B cell (primary cell): Measurements from ENCODE around the gene FBLN2. TPM values are rescaled to one million over a fixed set of nuclear protein-coding genes. Genes with fewer than 3 reads are reported as not detected.

Source experiments
- ATAC-seq: fragments of 200-7000 bp; cut with Tn5 transposase; one replicate; pipeline ENCODE4 v1.10.0; 2021; ENCODE audit warnings: low read depth, mild to moderate bottlenecking, moderate number of reproducible peaks, moderate library complexity
- CTCF ChIA-PET: fragments of 350-600 bp; sonication (Branson Sonifier 250); formaldehyde crosslinking; loops from one replicate; lab custom pipeline; 2021; ENCODE audit warnings: antibody characterized with exemption, inconsistent platforms; lab: Charles Lee
- POLR2A ChIA-PET: fragments of 350-600 bp; sonication (Branson Sonifier 250); formaldehyde crosslinking; loops from one replicate; lab custom pipeline; 2021; ENCODE audit warnings: antibody characterized with exemption; lab: Charles Lee
- DNase-seq: peaks from one replicate; pipeline ENCODE4 v3.0.0; 2013
- H2AFZ ChIP-seq: 2 replicates; pipeline ENCODE4 v1.6.1; 2012; ENCODE audit warnings: mild to moderate bottlenecking, low read depth, low read length; ENCODE audit not compliant: insufficient read depth, poor library complexity, severe bottlenecking
- H3K27ac ChIP-seq, 2 donors: 1 replicate in 1 of 2; 2 replicates in 1 of 2; pipeline ENCODE4 v1.5.1; 2012 to 2013; ENCODE audit warnings: low read length in 2 of 2, mild to moderate bottlenecking in 2 of 2, moderate library complexity in 1 of 2
- H3K27me3 ChIP-seq, 4 experiments: fragments of 200-600 bp in 1 of 4; sonication (generic) in 1 of 4; replicated peaks in 1 of 4; 1 replicate in 2 of 4; 2 replicates in 2 of 4; pipeline versions ENCODE4 v1.6.1 to v1.7.0; 2013 to 2016; ENCODE audit warnings: low read length in 3 of 4, mild to moderate bottlenecking in 2 of 4, mixed read lengths in 1 of 4, moderate library complexity in 1 of 4; ENCODE audit not compliant: insufficient read depth in 4 of 4, control insufficient read depth in 3 of 4; ENCODE audit errors: control extremely low read depth in 1 of 4
- H3K36me3 ChIP-seq, 2 experiments: replicated peaks in 1 of 2; 1 replicate in 1 of 2; 2 replicates in 1 of 2; pipeline versions ENCODE4 v1.6.1 to v1.7.1; 2013; ENCODE audit warnings: low read length in 1 of 2; ENCODE audit not compliant: insufficient read depth in 2 of 2, control insufficient read depth in 1 of 2; ENCODE audit errors: control extremely low read depth in 1 of 2, extremely low read depth in 1 of 2
- H3K4me1 ChIP-seq, 2 donors: fragments of 200-600 bp in 1 of 2; sonication (generic) in 1 of 2; 1 replicate in 1 of 2; 2 replicates in 1 of 2; pipeline versions ENCODE4 v1.5.1 to v1.6.1; 2013 to 2017; ENCODE audit warnings: low read length in 2 of 2; ENCODE audit not compliant: control insufficient read depth in 2 of 2, insufficient read depth in 2 of 2
- H3K4me2 ChIP-seq: replicated peaks from 2 replicates; pipeline ENCODE3; 2012; ENCODE audit warnings: mild to moderate bottlenecking, low read depth, low read length; ENCODE audit not compliant: poor library complexity, severe bottlenecking
- H3K4me3 ChIP-seq, 5 experiments: fragments of 200-600 bp in 1 of 5; sonication (generic) in 1 of 5; 1 replicate in 3 of 5; 2 replicates in 2 of 5; pipeline versions ENCODE4 v1.5.1 to v1.7.0; 2011 to 2016; ENCODE audit warnings: low read length in 4 of 5, mild to moderate bottlenecking in 4 of 5, low read depth in 2 of 5, control low read depth in 1 of 5, moderate library complexity in 1 of 5; ENCODE audit not compliant: insufficient read depth in 1 of 5; ENCODE audit errors: control extremely low read depth in 1 of 5, extremely low read depth in 1 of 5
- H3K79me2 ChIP-seq: fragments of 200-600 bp; sonication (generic); one replicate; pipeline ENCODE4 v1.6.0; 2016; ENCODE audit warnings: low read length; ENCODE audit not compliant: control insufficient read depth, insufficient read depth
- H3K9ac ChIP-seq: fragments of 200-600 bp; sonication (generic); 2 replicates; pipeline ENCODE4 v1.6.1; 2017; ENCODE audit warnings: mild to moderate bottlenecking, low read length, moderate library complexity
- H3K9me3 ChIP-seq, 3 donors: one replicate each; pipeline versions ENCODE4 v1.6.1 to v1.7.1; 2013; ENCODE audit warnings: low read length in 2 of 3; ENCODE audit not compliant: control insufficient read depth in 2 of 3, insufficient read depth in 1 of 3; ENCODE audit errors: control extremely low read depth in 1 of 3
- H4K20me1 ChIP-seq: 2 replicates; pipeline ENCODE4 v1.6.0; 2012; ENCODE audit warnings: mild to moderate bottlenecking, low read length; ENCODE audit not compliant: insufficient read depth, control insufficient read depth, poor library complexity, severe bottlenecking
- H3K27ac Mint-ChIP-seq: one replicate; pipeline ENCODE4 v1.8.0; 2021; ENCODE audit warnings: mixed read lengths
- H3K27me3 Mint-ChIP-seq: one replicate; pipeline ENCODE4 v1.8.0; 2021; ENCODE audit warnings: mixed read lengths
- H3K4me1 Mint-ChIP-seq: one replicate; pipeline ENCODE4 v1.8.0; 2021; ENCODE audit warnings: mixed read lengths
- H3K4me3 Mint-ChIP-seq: one replicate; pipeline ENCODE4 v1.8.0; 2021; ENCODE audit warnings: mixed read lengths
- H3K9me3 Mint-ChIP-seq: one replicate; pipeline ENCODE4 v1.8.0; 2022; ENCODE audit warnings: mixed read lengths; ENCODE audit not compliant: insufficient read depth
- CTCF ChIP-seq: fragments of 200-600 bp; IDR thresholded peaks from one replicate; pipeline ENCODE4 v1.8.0; 2022; ENCODE audit warnings: antibody characterized with exemption, mild to moderate bottlenecking
- EZH2 ChIP-seq: IDR thresholded peaks from 2 replicates; pipeline ENCODE4 v1.6.1; 2012; ENCODE audit warnings: borderline replicate concordance, low read depth, mild to moderate bottlenecking, moderate library complexity, low read length; ENCODE audit not compliant: insufficient read depth, poor library complexity, severe bottlenecking
- WGBS: methylation state at CpG from one replicate; pipeline ENCODE4 v1.1.5; 2013; ENCODE audit warnings: missing lambda C conversion rate; ENCODE audit not compliant: insufficient coverage; 5-methylcytosine and 5-hydroxymethylcytosine counted together
- intact Hi-C: fragments of 100-400 bp; cut with micrococcal nuclease; formaldehyde crosslinking; loops from one replicate; pipeline ENCODE4 v1.10.0; 2022
- polyA plus RNA-seq: library from polyadenylated mRNA; depleted of rRNA; stranded (reverse); fragments of >200 nt; gene quantifications from 2 replicates; pipeline ENCODE4 v1.2.3, GENCODE V29; 2012
- total RNA-seq, 2 donors: library from RNA; stranded (reverse); fragments of 120-200 nt in 1 of 2; gene quantifications; 1 replicate in 1 of 2; 2 replicates in 1 of 2; pipeline versions ENCODE4 v1.2.3 to v1.2.4, GENCODE V29; 2013 to 2022

Gene FBLN2
- total and polyA plus RNA-seq, 2 donors (not counting 1 experiment from before 2014, with no cell fraction given) = 3.6 to 8.2 TPM

GRCh38 chr3:13544951-13545651 lies 3.8 kb upstream of the FBLN2 start:
- Histone ChIP-seq H3K27ac (no peak overlapping the region), H3K9me3 (peaks cover 0 to 17% (median 1%) of the 10 kb centered on the region in 3 donors), H2AFZ (no peak overlapping the region), H3K79me2 (no peaks in the 10 kb centered on the region), H3K27me3 (peaks cover 0 to 10% (median 2%) of the 10 kb centered on the region in 4 experiments), H3K36me3 (no peaks in the 10 kb centered on the region), H3K4me3 (no peak overlapping the region), H3K4me1 (peaks cover 23 to 27% of the 10 kb centered on the region in 2 donors), H3K9ac (no peak overlapping the region), H3K4me2 (no peak overlapping the region), H4K20me1 (no peaks in the 10 kb centered on the region)
- intact Hi-C loops = no loop called here
- ATAC-seq (no peak), DNase-seq (no peak)
- peaks cover 22% of the 10 kb centered on the region for H3K4me1 Mint-ChIP-seq
- ChIA-PET CTCF (interaction anchor here (0.9 kb wide), 2 partner anchors 20 to 49 kb away, joined by 3 read pairs; no protein-coding TSS in a partner anchor), POLR2A (no interaction called here)
- H3K9me3 Mint-ChIP-seq = no peaks in the 10 kb centered on the region
- H3K27me3 Mint-ChIP-seq = peaks cover 29% of the 10 kb centered on the region
- TF ChIP-seq EZH2 (no peak), CTCF (no peak)
- 58% methylated on average over 7 of the region's 9 CpGs for WGBS
- no peak overlapping the region for H3K27ac Mint-ChIP-seq
- no peak overlapping the region for H3K4me3 Mint-ChIP-seq

GRCh38 chr3:13545952-13546454 lies 2.9 kb upstream of the FBLN2 start:
- DNase-seq (no peak), ATAC-seq (no peak)
- H3K9me3 Mint-ChIP-seq = no peaks in the 10 kb centered on the region
- Histone ChIP-seq H3K4me1 (peaks cover 32 to 36% of the 10 kb centered on the region in 2 donors), H3K4me2 (no peak overlapping the region), H3K27ac (no peak overlapping the region), H3K27me3 (peaks cover 0 to 10% (median 2%) of the 10 kb centered on the region in 4 experiments), H3K9me3 (peaks cover 0 to 10% (median 1%) of the 10 kb centered on the region in 3 donors), H4K20me1 (no peaks in the 10 kb centered on the region), H3K36me3 (no peaks in the 10 kb centered on the region), H3K4me3 (no peak overlapping the region), H3K9ac (no peak overlapping the region), H2AFZ (no peak overlapping the region), H3K79me2 (no peaks in the 10 kb centered on the region)
- intact Hi-C loops = no loop called here
- no peak for TF ChIP-seq EZH2
- no peak for TF ChIP-seq CTCF
- H3K27ac Mint-ChIP-seq = no peak overlapping the region
- ChIA-PET POLR2A (no interaction called here), CTCF (no interaction called here)
- H3K27me3 Mint-ChIP-seq = peaks cover 26% of the 10 kb centered on the region
- no peak overlapping the region for H3K4me3 Mint-ChIP-seq
- H3K4me1 Mint-ChIP-seq = peaks cover 29% of the 10 kb centered on the region
- 86% methylated on average over 8 of the region's 9 CpGs for WGBS
